Measurements from ENCODE around the gene PTPRA. TPM values are rescaled to one million over a fixed set of nuclear protein-coding genes. Genes with fewer than 3 reads are reported as not detected.

The PTPRA gene
- total and polyA plus RNA-seq, 2 of the 8 experiments (the other 6 are each of a cell fraction or from before 2014, with no cell fraction given) = 47.7 to 51.3 TPM

DNA sequence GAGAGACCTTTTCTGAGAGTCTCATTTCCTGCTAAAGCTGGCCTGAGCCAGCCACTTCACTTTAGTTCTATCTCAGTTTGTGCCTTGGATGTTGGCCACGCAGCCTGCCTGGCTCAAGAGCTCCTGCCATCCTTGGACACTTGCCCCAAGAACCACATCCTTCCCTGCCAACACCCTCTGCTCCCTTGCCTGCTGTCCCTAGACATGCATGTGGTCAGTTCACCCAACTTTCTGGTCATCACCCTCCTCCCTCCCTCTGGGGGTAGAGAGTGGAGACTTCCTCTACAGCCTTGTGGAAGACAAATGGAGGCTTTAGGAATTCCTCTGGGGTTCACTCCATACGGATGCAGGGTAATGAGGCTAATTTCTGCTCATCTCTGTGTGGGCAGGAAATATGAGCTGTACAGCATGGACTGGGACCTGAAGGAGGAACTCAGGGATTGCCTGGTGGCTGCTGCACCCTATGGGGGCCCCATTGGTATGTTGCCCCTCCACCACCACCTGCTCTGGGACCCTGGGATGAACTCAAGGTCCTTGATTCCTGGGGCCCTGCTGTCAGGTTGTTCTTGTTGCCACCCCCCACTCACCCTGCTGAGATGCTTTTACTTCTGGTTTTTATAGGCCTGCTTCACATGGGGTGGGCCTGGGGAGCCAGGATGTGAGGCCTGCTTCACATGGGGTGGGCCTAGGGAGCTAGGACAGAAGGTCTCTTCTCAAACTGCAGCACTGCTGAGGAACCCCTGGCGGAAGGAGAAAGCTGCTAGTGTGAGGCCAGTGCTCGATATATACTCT, 13.8 kb upstream of the PTPRA start (continued):
- TF ChIP-seq USF2 (IDR thresholded peaks at IDR 0.05; ENCODE audit: low read length) (no peak), SP4 (IDR thresholded peaks at IDR 0.05; ENCODE audit: low read length) (no peak), ATF2 (IDR thresholded peaks at IDR 0.05; ENCODE audit: low read length) (no peak), CHD2 (IDR thresholded peaks at IDR 0.05; ENCODE audit: low read length) (no peak), PHF8 (conservative IDR thresholded peaks at IDR 0.05; ENCODE audit: low read depth, low read length) (no peak)
